GM19193 (cell line): ENCODE results near the gene SACS.

Experiments used
- POLR2A ChIP-seq: IDR thresholded peaks from 4 replicates; pipeline ENCODE4 v1.6.1; 2011; ENCODE audit not compliant: insufficient read depth, insufficient read length; ENCODE audit errors: extremely low read depth

SACS gene

GRCh38 chr13:23321535-23322241, 111.8 kb downstream of the SACS start:
- TF ChIP-seq POLR2A, result no peak

- TF ChIP-seq POLR2A, result no peak
These were observed 112.5 kb downstream of the SACS start for GRCh38 chr13:23320926-23321534.

GRCh38 chr13:23319883-23320224, 113.6 kb downstream of the SACS start:
- TF ChIP-seq POLR2A, result no peak

GRCh38 chr13:23292586-23292985, 140.9 kb downstream of the SACS start:
- no peak for TF ChIP-seq POLR2A

- no peak for TF ChIP-seq POLR2A
These were observed 143.6 kb downstream of the SACS start for GRCh38 chr13:23289917-23290357.

- no peak for TF ChIP-seq POLR2A
These were observed 144.5 kb downstream of the SACS start for GRCh38 chr13:23288995-23289394.

GRCh38 chr13:23288564-23288963, 144.9 kb downstream of the SACS start:
- no peak for TF ChIP-seq POLR2A

- TF ChIP-seq POLR2A, result no peak
These were observed 154.2 kb downstream of the SACS start for GRCh38 chr13:23279321-23279720.
